Activated naive CD4-positive, alpha-beta T cell treated with Interleukin-2 at 50 U/mL for 16 hours (primary cell): ENCODE measurements around the gene ARL6IP6.
"Not testable (repeated sequence)": the region's sequence is repeated elsewhere in the genome, so short reads cannot be mapped to it uniquely, and the experiment has no call there.

Experiments used
- DNase-seq: peaks from one replicate; pipeline ENCODE4 v3.0.0-alpha.2; 2020

Gene ARL6IP6

DNA sequence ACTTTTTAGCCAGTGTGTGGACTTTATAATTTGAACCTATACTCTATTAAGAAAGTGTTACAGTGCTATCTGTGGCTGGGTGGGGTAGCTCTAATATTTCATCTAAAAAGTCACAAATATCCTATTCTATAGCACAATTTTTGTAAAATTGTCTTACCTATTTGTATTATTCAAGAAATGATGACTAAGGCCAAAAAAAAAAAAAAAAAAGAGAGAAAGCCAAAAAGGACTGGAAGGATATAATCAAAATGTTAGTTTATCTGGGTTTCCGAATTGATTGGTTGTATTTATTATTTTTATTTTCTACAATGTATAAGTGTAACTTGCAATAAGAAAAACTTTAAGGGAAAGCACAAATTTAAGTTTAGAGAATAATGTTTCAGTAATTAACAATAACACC lies 5.5 kb downstream of the ARL6IP6 start:
- no peak for DNase-seq

DNA sequence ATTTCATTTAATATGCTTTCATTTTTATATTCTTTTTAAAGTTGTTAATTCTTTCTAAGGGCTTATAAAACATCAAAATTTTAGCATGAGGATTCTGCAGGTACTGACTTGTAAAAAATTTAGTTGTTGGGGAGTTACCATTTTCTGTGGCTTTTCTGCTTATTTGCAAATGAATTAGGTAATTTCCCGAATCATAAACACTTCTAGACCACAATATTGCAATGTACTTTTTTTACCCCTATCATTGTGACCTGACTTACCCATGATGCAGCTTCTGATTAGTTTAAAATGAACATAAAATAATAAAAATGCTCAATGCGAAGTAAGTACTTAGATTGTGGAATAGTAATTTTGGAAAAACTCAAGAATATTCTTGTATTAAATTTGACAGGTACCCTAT lies 11.4 kb downstream of the ARL6IP6 start:
- no peak for DNase-seq

DNA sequence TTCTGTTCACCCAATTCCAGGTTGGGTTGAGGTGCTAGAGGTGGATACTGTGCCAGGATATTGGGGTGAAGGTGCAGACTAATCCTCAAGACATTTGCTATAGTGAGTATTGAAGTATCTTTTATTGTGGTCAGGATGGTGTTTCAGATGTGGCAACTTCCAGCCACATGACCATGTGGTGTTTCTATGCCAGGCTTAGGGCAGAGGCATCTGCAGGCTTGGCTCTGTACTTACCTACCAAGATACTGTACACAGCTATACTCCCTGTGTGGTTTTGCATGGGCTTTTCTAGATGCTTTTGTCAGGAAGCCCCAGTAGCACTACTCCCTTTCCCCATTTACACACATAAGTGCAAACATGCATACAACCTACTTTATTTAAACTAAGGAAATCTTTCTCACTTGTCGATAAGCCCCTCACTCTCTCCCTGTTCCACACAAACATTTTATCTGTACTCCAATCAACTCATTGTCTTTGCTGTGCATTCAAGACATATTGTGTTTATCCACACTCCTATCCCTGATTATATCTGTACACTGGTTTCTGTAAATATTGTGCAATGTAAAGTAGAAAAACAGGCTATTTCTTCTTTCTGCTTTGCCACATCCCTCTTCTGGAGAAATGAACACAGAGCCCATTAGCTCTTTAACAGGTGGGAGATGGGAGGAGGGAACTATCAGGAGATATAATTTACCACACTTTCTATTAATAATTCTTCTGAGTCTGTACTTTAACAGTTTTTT lies 12.3 kb downstream of the ARL6IP6 start:
- DNase-seq: peak; percentile 33

DNA sequence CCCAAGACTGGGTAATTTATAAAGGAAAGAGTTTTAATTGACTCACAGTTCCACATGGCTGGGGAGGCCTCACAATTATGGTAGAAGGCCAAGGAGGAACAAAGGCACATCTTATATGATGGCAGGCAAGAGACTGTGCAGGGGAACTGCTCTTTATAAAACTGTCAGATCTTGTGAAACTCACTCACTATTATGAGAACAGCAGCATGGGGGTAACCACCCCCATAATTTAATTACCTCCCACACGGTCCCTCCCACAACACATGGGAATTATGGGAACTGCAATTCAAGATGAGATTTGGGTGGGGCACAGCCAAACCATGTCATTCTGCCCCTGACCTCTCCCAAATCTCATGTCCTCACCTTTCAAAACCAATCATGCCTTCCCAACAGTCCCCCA lies 19.1 kb downstream of the ARL6IP6 start:
- not testable (repeated sequence) for DNase-seq

GRCh38 chr2:152738438-152738837 lies 20.0 kb downstream of the ARL6IP6 start:
- DNase-seq: no peak

GRCh38 chr2:152739705-152740104 lies 21.3 kb downstream of the ARL6IP6 start:
- not testable (repeated sequence) for DNase-seq

- no peak for DNase-seq
Measured at GRCh38 chr2:152740743-152741328, 22.4 kb downstream of the ARL6IP6 start.

GRCh38 chr2:152743002-152743401 lies 24.6 kb downstream of the ARL6IP6 start:
- DNase-seq: no peak

GRCh38 chr2:152747751-152748150 lies 29.3 kb downstream of the ARL6IP6 start:
- not testable (repeated sequence) for DNase-seq

DNA sequence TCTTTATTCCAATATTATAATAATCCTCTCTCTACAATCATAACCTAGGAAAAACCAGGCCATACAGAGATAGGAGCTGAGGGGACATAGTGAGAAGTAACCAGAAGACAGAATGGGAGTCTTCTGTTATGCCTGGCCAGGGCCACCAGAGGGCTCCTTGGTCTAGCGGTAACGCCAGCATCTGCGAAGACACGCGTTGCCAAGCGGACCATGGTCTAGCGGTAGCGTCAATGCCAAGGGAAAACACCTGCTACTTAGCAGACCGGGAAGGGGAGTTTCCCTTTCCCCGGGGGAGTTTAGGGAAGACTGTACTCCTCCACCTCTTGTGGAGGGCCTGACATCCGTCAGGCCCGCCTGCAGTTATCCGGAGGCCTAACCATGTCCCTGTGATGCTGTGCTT lies 36.6 kb downstream of the ARL6IP6 start:
- no peak for DNase-seq

- DNase-seq: no peak
Measured at GRCh38 chr2:152759290-152760072, 41.1 kb downstream of the ARL6IP6 start.

DNA sequence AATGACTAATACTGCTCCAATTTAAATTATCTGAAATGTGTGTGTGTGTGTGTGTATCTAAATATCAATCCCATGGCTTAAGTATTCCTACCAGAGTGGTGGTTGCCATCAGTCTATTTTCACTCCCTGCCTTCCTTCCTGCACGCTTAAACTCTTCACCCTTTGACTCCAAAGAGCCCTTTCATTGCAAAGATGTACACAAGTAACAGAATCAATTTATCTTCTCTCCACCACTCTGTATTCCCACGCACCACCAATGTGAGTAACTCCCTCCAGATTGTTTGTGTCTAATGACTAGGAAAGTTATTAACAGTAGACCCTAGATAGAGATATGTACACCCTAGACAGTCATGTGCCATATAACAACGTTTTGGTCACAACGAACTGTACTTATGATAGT lies 42.8 kb downstream of the ARL6IP6 start:
- no peak for DNase-seq

- no peak for DNase-seq
Measured at GRCh38 chr2:152762202-152762601, 43.8 kb downstream of the ARL6IP6 start.

DNA sequence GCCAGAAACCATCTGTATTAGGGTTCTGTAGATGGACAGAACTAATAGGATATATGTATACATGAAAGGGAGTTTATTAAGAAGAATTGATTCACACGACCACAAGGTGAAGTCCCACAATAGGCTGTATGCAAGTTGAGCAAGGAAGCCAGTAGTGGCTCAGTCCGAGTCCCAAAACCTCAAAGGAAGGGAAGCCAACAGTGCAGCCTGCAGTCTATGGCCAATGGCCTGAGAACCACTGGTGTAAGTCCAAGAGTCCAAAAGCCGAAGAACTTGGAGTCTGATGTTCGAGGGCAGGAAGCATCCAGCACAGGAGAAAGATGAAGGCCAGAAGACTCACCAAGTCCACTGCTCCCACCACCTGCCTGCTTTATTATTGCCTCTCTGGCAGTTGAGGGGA lies 44.8 kb downstream of the ARL6IP6 start:
- not testable (repeated sequence) for DNase-seq

- DNase-seq: no peak
Measured at GRCh38 chr2:152763651-152764050, 45.2 kb downstream of the ARL6IP6 start.

- no peak for DNase-seq
Measured at GRCh38 chr2:152766928-152767327, 48.5 kb downstream of the ARL6IP6 start.

DNA sequence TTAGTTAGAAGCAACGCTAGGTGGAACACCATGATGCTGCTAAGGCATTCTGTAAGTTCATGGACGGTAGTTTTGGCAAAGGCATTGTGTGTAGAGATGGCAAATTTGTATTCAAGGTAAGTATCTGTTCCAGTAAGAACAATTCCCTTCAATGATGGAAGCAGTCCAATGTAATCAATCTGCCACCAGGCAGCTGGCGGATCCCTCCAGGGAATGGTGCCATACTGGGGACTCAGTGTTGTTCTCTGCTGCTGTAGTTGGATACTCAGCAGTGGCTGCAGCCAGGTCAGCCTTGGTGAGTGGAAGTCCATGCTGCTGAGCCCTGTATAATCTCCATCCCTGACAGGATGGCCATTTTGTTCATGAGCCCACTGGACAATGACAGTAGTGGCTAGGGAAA lies 62.8 kb downstream of the ARL6IP6 start:
- no peak for DNase-seq

GRCh38 chr2:152782171-152782570 lies 63.8 kb downstream of the ARL6IP6 start:
- no peak for DNase-seq

DNA sequence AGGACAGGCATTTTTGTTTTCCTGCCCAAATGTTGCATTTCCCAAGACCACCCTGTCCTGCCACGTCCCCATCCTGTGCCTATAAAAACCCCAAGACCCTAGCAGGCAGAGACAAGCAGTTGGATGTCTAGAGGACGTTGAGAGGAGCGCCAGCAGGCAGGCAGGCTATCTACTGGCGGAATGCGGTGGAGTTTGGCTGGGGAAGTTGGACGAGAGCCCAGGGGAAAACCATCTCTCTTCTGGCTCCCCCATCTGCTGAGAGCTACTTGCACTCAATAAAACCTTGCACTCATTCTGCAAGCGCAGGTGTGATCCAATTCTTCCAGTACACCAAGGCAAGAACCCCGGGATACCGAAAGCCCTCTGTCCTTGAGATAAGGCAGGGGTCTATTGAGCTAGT lies 72.5 kb downstream of the ARL6IP6 start:
- DNase-seq: no peak

DNA sequence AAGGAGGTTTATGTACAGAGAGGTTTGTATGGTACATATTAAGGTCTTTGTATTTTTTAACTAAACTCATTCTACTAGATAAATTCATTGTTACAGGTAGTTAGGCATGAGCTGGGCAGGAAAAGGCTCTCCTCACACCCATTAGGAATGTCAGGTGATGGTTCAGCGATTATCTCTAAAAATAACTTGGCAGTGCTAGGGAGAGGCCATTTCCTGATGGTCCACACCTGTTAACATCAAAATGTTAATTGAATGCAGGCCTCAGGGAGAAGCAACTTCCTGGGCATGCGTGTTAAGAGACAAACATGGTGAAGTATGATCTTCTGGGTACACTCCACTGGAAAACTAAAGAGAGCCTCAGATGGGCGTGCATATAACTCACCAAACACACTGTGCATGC lies 73.6 kb downstream of the ARL6IP6 start:
- DNase-seq: no peak

DNA sequence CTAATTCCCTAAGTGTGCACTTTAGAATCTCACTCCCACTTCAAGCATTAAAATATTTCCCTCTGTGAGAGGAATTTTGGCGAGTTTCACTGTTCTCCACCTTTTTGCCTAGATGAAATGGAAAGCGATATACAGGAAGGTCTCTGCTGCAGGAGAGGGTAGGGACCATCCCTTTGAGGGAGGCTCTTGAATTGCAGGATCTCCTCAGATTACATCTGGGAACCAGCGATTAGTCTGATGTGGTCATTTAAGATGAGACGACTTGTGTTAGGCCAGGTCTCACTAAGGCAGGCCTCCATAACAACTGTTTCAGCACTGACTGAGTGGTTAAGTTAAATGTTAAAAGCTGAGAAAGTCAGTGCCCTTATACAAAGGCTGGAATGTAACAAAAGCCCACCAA lies 74.6 kb downstream of the ARL6IP6 start:
- DNase-seq: no peak

DNA sequence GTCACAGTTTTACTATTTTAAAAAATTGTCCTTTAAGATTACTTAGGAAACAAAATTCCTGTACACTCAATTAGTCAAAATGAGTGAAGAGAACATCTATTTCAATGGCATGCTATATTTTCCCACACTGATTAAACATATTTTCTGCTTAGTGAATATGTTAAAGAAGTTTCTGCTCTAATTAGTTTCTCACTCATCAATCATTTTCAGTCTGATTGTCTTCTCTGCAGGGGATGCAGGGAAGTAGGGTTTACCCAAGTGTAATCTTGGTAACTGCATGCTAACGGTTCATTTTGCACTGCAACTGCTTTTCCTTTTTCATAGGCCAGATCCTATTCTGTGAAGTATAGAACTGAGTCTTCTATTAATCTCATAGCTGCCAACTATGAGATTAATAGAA lies 78.5 kb downstream of the ARL6IP6 start:
- no peak for DNase-seq

DNA sequence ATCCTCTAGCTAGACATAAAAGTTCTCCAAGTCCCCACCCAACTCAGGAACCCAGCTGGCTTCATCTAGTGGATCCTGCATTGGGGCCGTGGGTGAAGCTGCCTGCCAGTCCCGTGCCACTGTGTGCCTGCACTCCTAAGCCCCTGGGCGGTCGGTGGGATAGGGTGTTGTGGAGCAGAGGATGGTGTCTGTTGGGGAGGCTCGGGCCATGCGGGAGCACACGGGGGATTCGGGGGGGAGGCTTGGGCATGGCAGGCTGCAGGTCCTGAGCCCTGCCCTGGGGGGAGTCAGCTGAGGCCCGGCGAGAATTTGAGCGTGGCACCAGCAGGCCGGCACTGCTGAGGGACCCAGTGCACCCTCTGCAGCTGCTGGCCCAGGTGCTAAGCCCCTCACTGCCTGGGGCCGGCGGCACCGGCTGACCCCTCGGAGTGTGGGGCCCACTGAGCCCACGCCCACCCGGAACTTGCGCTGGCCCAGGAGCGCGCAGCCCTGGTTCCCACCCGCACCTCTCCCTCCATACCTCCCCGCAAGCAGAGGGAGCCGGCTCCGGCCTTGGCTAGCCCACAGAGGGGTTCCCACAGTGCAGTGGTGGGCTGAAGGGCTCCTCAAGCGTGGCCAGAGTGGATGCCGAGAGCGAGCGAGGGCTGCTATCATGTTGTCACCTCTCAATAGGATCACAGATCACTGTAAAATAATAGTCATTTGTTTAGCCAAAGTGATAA lies 86.4 kb downstream of the ARL6IP6 start:
- no peak for DNase-seq
